C4-2B (cell line): ENCODE data around the gene MRPL14.

Experiments used
- ZFX ChIP-seq: fragments of 450-650 bp; IDR thresholded peaks from 2 replicates; pipeline ENCODE4 v1.6.1; 2017
- TF ChIP-seq, protein P1 (sequence below): fragments of 450-650 bp; conservative IDR thresholded peaks from 2 replicates; pipeline ENCODE4 v1.5.1; 2017; ENCODE audit warnings: mild to moderate bottlenecking

- TF ChIP-seq, protein P1, sequence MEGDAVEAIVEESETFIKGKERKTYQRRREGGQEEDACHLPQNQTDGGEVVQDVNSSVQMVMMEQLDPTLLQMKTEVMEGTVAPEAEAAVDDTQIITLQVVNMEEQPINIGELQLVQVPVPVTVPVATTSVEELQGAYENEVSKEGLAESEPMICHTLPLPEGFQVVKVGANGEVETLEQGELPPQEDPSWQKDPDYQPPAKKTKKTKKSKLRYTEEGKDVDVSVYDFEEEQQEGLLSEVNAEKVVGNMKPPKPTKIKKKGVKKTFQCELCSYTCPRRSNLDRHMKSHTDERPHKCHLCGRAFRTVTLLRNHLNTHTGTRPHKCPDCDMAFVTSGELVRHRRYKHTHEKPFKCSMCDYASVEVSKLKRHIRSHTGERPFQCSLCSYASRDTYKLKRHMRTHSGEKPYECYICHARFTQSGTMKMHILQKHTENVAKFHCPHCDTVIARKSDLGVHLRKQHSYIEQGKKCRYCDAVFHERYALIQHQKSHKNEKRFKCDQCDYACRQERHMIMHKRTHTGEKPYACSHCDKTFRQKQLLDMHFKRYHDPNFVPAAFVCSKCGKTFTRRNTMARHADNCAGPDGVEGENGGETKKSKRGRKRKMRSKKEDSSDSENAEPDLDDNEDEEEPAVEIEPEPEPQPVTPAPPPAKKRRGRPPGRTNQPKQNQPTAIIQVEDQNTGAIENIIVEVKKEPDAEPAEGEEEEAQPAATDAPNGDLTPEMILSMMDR = no peak
- TF ChIP-seq ZFX = no peak
Observed at GRCh38 chr6:44149369-44150012, 22.2 kb upstream of the MRPL14 start.
